Measurements from ENCODE around the gene MVB12A.

MVB12A gene

GRCh38 chr19:17405250-17406045, 14.4 kb upstream of the MVB12A start, which contains the start of gene BST2:
Gene BST2 (minus strand): TSS chr19:17405630. CDS start chr19:17405575, 55 bp downstream.
- DNase-seq: no peak

GRCh38 chr19:17406046-17406886, 13.6 kb upstream of the MVB12A start:
- no peak for DNase-seq

GRCh38 chr19:17406887-17407196, 13.0 kb upstream of the MVB12A start:
- no peak for DNase-seq

GRCh38 chr19:17409990-17410389, 9.9 kb upstream of the MVB12A start:
- no peak for DNase-seq

- no peak for DNase-seq
Observed at GRCh38 chr19:17411801-17412200, 8.0 kb upstream of the MVB12A start.

GRCh38 chr19:17414097-17414496, 5.8 kb upstream of the MVB12A start:
- DNase-seq: no peak

GRCh38 chr19:17415121-17415520, 4.7 kb upstream of the MVB12A start:
- peak; percentile 71 for DNase-seq

- no peak for DNase-seq
Observed at GRCh38 chr19:17418710-17419109, 1.1 kb upstream of the MVB12A start.

- no peak for DNase-seq
Observed at GRCh38 chr19:17419154-17419620, 660 bp upstream of the MVB12A start.

- peak; percentile 18 for DNase-seq
Observed at GRCh38 chr19:17420475-17420924, 653 bp downstream of the MVB12A start.

- DNase-seq: no peak
Observed at GRCh38 chr19:17421942-17422341, 2.1 kb downstream of the MVB12A start.

GRCh38 chr19:17423429-17424208, 3.8 kb downstream of the MVB12A start:
- DNase-seq: no peak

GRCh38 chr19:17424743-17425365, 5.0 kb downstream of the MVB12A start:
- DNase-seq: no peak

GRCh38 chr19:17429641-17430113, 9.8 kb downstream of the MVB12A start:
- DNase-seq: no peak

- no peak for DNase-seq
Observed at GRCh38 chr19:17431417-17431816, 11.6 kb downstream of the MVB12A start.

GRCh38 chr19:17435218-17435617, 15.4 kb downstream of the MVB12A start:
- no peak for DNase-seq

- DNase-seq: no peak
Observed at GRCh38 chr19:17436094-17436873, 16.4 kb downstream of the MVB12A start.

GRCh38 chr19:17436874-17437267, 17.0 kb downstream of the MVB12A start:
- no peak for DNase-seq

GRCh38 chr19:17441241-17442021, 21.6 kb downstream of the MVB12A start:
- peak; percentile 42 for DNase-seq

GRCh38 chr19:17445526-17446165, 25.8 kb downstream of the MVB12A start:
- DNase-seq: no peak

Data from NCI-H2171 treated with DMSO at 0.1 percent for 48 hours (cell line).